K562 (cell line): ENCODE results near the gene SLC46A3. TPM values are rescaled to one million over a fixed set of nuclear protein-coding genes. Genes with fewer than 3 reads are reported as not detected.

ENCODE experiments used
- ATAC-seq: fragments of 200-7000 bp; cut with Tn5 transposase; 3 replicates; pipeline ENCODE4 v1.9.1; 2020; ENCODE audit warnings: moderate library complexity
- BruUV-seq: library from RNA; stranded (reverse); fragments of 400-500 nt; replicated peaks from 2 replicates; lab custom pipeline; 2021; lab: Mats Ljungman, UMichigan
- CTCF ChIA-PET: fragments of 300-600 bp; formaldehyde crosslinking; extraction: SDS; loops from one replicate; lab custom pipeline; 2021; ENCODE audit warnings: low intra/inter-chr PET ratio; lab: Yijun Ruan, JAX
- POLR2A ChIA-PET: fragments of 300-600, 350-650 bp; sonication (Branson Sonifier 250); formaldehyde crosslinking; extraction: SDS; loops from one replicate; lab custom pipeline; 2021; ENCODE audit warnings: antibody characterized with exemption, inconsistent platforms; lab: Yijun Ruan, JAX
- DNase-seq, 4 experiments: peaks; one replicate each; pipeline versions ENCODE4 v3.0.0 to v3.0.0-alpha.2; 2011 to 2018; ENCODE audit warnings: low spot score in 3 of 4, mixed read lengths in 3 of 4; ENCODE audit errors: extremely low read depth in 1 of 4
- FAIRE-seq: peaks from 2 replicates; lab custom pipeline; 2011; peaks lifted over from hg19 to GRCh38; lab: Jason Lieb, UNC
- H2AFZ ChIP-seq: 2 replicates; pipeline ENCODE4 v1.6.0; 2011; ENCODE audit warnings: low read depth, low read length, control low read depth, inconsistent platforms
- H3K27ac ChIP-seq: fragments of 200-600 bp; 3 replicates; pipeline ENCODE4 v1.8.0; 2011; ENCODE audit warnings: low read depth, mild to moderate bottlenecking, control low read depth, inconsistent platforms, low read length, moderate library complexity, mixed read lengths; ENCODE audit errors: extremely low read depth
- H3K27me3 ChIP-seq, 2 experiments: fragments of 300-600 bp in 1 of 2; 2 replicates in 1 of 2; 3 replicates in 1 of 2; pipeline versions ENCODE4 v1.6.0 to v1.8.0; 2011; ENCODE audit warnings: inconsistent platforms in 2 of 2, low read length in 2 of 2, mild to moderate bottlenecking in 1 of 2, mixed read lengths in 1 of 2, moderate library complexity in 1 of 2; ENCODE audit not compliant: control insufficient read depth in 2 of 2, insufficient read depth in 2 of 2
- H3K36me3 ChIP-seq: fragments of 300-600 bp; 3 replicates; pipeline ENCODE4 v1.8.0; 2011; ENCODE audit warnings: mild to moderate bottlenecking, low read length, inconsistent platforms; ENCODE audit not compliant: control insufficient read depth, insufficient read depth
- H3K4me1 ChIP-seq, 2 experiments: fragments of 200-600 bp in 1 of 2; replicated peaks in 1 of 2; 2 replicates in 1 of 2; 3 replicates in 1 of 2; pipeline versions ENCODE4 v1.5.1 to v1.8.0; 2011; ENCODE audit warnings: inconsistent platforms in 2 of 2, low read length in 2 of 2, mild to moderate bottlenecking in 1 of 2, mixed read lengths in 1 of 2, moderate library complexity in 1 of 2; ENCODE audit not compliant: control insufficient read depth in 2 of 2, insufficient read depth in 2 of 2
- H3K4me2 ChIP-seq: 2 replicates; pipeline ENCODE4 v1.6.1; 2011; ENCODE audit warnings: low read length, control low read depth, inconsistent platforms, mixed read lengths; ENCODE audit not compliant: insufficient read depth
- H3K4me3 ChIP-seq: fragments of 200-600 bp; sonication (generic), shearing (Covaris generic); 2 replicates; pipeline ENCODE4 v1.5.1; 2016; ENCODE audit warnings: control low read depth, inconsistent platforms
- H3K79me2 ChIP-seq: fragments of 200-600 bp; 3 replicates; pipeline ENCODE4 v1.8.0; 2011; ENCODE audit warnings: low read length, inconsistent platforms; ENCODE audit not compliant: control insufficient read depth, insufficient read depth
- H3K9ac ChIP-seq, 2 experiments: 2 replicates each; pipeline versions ENCODE4 v1.6.0 to v1.6.1; 2011; ENCODE audit warnings: low read depth in 2 of 2, low read length in 2 of 2, control low read depth in 1 of 2, inconsistent platforms in 1 of 2, mild to moderate bottlenecking in 1 of 2, mixed read lengths in 1 of 2; ENCODE audit not compliant: insufficient read depth in 1 of 2
- H3K9me1 ChIP-seq: one replicate; pipeline ENCODE4 v1.6.0; 2011; ENCODE audit warnings: inconsistent platforms, mild to moderate bottlenecking, low read length, moderate library complexity; ENCODE audit not compliant: control insufficient read depth, insufficient read depth
- H3K9me3 ChIP-seq: replicated peaks from 2 replicates; pipeline ENCODE4 v1.5.1; 2011; ENCODE audit warnings: low read depth, low read length, inconsistent platforms; ENCODE audit not compliant: control insufficient read depth, insufficient read depth
- H4K20me1 ChIP-seq: replicated peaks from 2 replicates; pipeline ENCODE4 v1.6.1; 2011; ENCODE audit warnings: low read length, inconsistent platforms, mixed read lengths; ENCODE audit not compliant: control insufficient read depth, insufficient read depth
- CTCF ChIP-seq, 3 experiments: IDR thresholded peaks in 2 of 3; conservative IDR thresholded peaks in 1 of 3; 2 replicates each; pipeline ENCODE4 v1.5.1; 2011 to 2012; ENCODE audit warnings: low read length in 3 of 3, mild to moderate bottlenecking in 3 of 3, control low read depth in 2 of 3, improper control_type of control experiment in 1 of 3, inconsistent platforms in 1 of 3, low read depth in 1 of 3, mixed read lengths in 1 of 3, moderate library complexity in 1 of 3; ENCODE audit not compliant: insufficient read depth in 2 of 3
- CTCFL ChIP-seq: IDR thresholded peaks from 2 replicates; pipeline ENCODE4 v1.6.1; 2011; ENCODE audit warnings: borderline replicate concordance, low read depth, mild to moderate bottlenecking, moderate library complexity, low read length; ENCODE audit not compliant: insufficient read depth, poor library complexity, severe bottlenecking
- DPF2 ChIP-seq: fragments of 450-650 bp; IDR thresholded peaks from 2 replicates; pipeline ENCODE4 v1.6.1; 2016
- EP400 ChIP-seq: fragments of 450-650 bp; IDR thresholded peaks from 2 replicates; pipeline ENCODE4 v1.6.1; 2017; ENCODE audit warnings: antibody characterized with exemption, mild to moderate bottlenecking, moderate library complexity
- ESRRA ChIP-seq: fragments of 450-650 bp; IDR thresholded peaks from 2 replicates; pipeline ENCODE4 v1.6.1; 2014; ENCODE audit warnings: low read depth, mild to moderate bottlenecking, moderate library complexity, borderline replicate concordance
- KLF10 ChIP-seq: fragments of 250-450 bp; sonication (Bioruptor Pico); IDR thresholded peaks from 2 replicates; pipeline ENCODE4 v1.6.1; 2021; ENCODE audit warnings: matching md5 sums
- ZNF12 ChIP-seq: sonication (generic); formaldehyde crosslinking; IDR thresholded peaks from 2 replicates; pipeline ENCODE4 v1.4.0; 2020; ENCODE audit warnings: mild to moderate bottlenecking, missing genetic modification reagents
- WGBS: fragments of 100-300 bp; shearing (Covaris generic); methylation state at CpG from one replicate; pipeline ENCODE4 v1.1.6; 2016; ENCODE audit warnings: low coverage, mixed read lengths; ENCODE audit not compliant: insufficient coverage; ENCODE audit errors: missing lambda C conversion rate; 5-methylcytosine and 5-hydroxymethylcytosine counted together
- in situ Hi-C: fragments of 300-500 bp; cut with MboI; formaldehyde crosslinking; loops from 4 replicates; pipeline ENCODE4 v1.15.0; 2018; ENCODE audit warnings: inconsistent platforms, mixed read lengths
- intact Hi-C: fragments of 100-400 bp; cut with micrococcal nuclease; formaldehyde crosslinking; loops from 2 replicates; pipeline ENCODE4 v1.14.2; 2022
- polyA plus RNA-seq, 8 experiments: library from polyadenylated mRNA; depleted of rRNA in 4 of 8; stranded (reverse) in 5 of 8; unstranded in 3 of 8; fragments of >200 nt; fragmentation: Nextera tagmentation in 2 of 8; fragmentation: Illumina TruSeq in 1 of 8; extraction: Ambion mirVana in 2 of 8; extraction: Trizol in 1 of 8; gene quantifications; 2 replicates each; pipeline versions ENCODE4 v1.2.1 to v1.2.3, GENCODE V29; 2011 to 2014; ENCODE audit warnings: inconsistent platforms in 1 of 8, missing spikeins in 1 of 8
- total RNA-seq, 7 experiments: library from RNA; depleted of rRNA in 6 of 7; stranded (reverse); fragments of >200 nt in 6 of 7; fragmentation: Illumina TruSeq in 2 of 7; extraction: Trizol in 2 of 7; gene quantifications; 2 replicates each; pipeline versions ENCODE4 v1.2.1 to v1.2.3, GENCODE V29; 2011 to 2021; ENCODE audit warnings: low replicate concordance in 1 of 7
- TF ChIP-seq, protein P1 (sequence below): sonication (generic); formaldehyde crosslinking; IDR thresholded peaks from 2 replicates; pipeline ENCODE4 v1.8.0; 2023; ENCODE audit warnings: mild to moderate bottlenecking, missing genetic modification reagents

Gene SLC46A3
- total and polyA plus RNA-seq, 9 of the 15 experiments (the other 6 are each of a cell fraction or from before 2014, with no cell fraction given): 0.14 to 1.2 (median 0.51) TPM

DNA sequence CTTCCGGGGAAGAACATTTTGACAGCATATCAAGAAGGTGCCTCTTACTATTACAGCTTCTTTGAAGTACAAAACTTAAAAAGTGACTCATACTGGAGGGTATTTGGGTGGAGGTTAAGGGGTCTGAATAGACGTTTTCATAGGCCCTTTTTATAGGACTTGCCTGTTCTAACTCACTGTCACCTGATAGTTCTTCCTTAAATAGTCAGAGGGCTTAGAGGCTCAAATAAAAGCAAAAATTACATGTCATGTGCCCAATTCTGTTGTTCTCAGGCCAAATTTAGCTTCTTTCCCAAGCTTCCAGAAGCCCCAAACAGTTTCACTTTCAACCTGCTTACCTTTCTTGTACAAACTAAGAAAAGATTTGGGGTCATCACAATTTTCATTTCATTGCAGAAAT is 16.1 kb upstream of the SLC46A3 start:
- ATAC-seq (no peak), DNase-seq (no peak)
- in situ Hi-C loops (no loop called here), intact Hi-C loops (no loop called here)
- Histone ChIP-seq H4K20me1 (no peaks in the 10 kb centered on the region), H3K27me3 (peaks cover 0 to 4% of the 10 kb centered on the region in 2 experiments; a peak in 3 of 5 replicates), H3K79me2 (no peaks in the 10 kb centered on the region), H3K9me3 (no peaks in the 10 kb centered on the region), H3K4me3 (no peak overlapping the region), H3K27ac (no peak overlapping the region), H3K9ac (no peak overlapping the region), H3K36me3 (no peaks in the 10 kb centered on the region), H2AFZ (no peak overlapping the region), H3K9me1 (no peaks in the 10 kb centered on the region)
- 31% methylated on average over 2 of the region's 2 CpGs for whole genome bisulfite sequencing
- CTCF ChIA-PET: no interaction called here
- POLR2A ChIA-PET: interaction anchor here (0.6 kb wide), 1 partner anchor 402 kb away, joined by 3 read pairs; no protein-coding TSS in a partner anchor
- TF ChIP-seq, protein P1, sequence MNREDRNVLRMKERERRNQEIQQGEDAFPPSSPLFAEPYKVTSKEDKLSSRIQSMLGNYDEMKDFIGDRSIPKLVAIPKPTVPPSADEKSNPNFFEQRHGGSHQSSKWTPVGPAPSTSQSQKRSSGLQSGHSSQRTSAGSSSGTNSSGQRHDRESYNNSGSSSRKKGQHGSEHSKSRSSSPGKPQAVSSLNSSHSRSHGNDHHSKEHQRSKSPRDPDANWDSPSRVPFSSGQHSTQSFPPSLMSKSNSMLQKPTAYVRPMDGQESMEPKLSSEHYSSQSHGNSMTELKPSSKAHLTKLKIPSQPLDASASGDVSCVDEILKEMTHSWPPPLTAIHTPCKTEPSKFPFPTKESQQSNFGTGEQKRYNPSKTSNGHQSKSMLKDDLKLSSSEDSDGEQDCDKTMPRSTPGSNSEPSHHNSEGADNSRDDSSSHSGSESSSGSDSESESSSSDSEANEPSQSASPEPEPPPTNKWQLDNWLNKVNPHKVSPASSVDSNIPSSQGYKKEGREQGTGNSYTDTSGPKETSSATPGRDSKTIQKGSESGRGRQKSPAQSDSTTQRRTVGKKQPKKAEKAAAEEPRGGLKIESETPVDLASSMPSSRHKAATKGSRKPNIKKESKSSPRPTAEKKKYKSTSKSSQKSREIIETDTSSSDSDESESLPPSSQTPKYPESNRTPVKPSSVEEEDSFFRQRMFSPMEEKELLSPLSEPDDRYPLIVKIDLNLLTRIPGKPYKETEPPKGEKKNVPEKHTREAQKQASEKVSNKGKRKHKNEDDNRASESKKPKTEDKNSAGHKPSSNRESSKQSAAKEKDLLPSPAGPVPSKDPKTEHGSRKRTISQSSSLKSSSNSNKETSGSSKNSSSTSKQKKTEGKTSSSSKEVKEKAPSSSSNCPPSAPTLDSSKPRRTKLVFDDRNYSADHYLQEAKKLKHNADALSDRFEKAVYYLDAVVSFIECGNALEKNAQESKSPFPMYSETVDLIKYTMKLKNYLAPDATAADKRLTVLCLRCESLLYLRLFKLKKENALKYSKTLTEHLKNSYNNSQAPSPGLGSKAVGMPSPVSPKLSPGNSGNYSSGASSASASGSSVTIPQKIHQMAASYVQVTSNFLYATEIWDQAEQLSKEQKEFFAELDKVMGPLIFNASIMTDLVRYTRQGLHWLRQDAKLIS (CRISPR knock-in tag): no peak
- TF ChIP-seq KLF10 (CRISPR knock-in tag) (no peak), ZNF12 (CRISPR knock-in tag) (no peak), CTCFL (no peak), ESRRA (no peak), CTCF (IDR thresholded peaks at IDR 0.05 in 2 of 3, conservative IDR thresholded peaks at IDR 0.05 in 1 of 3; ENCODE audit: insufficient read depth in 2 of 3, low read depth in 1 of 3, low read length in 3 of 3) (no peak), EP400 (no peak), DPF2 (no peak)
- TF ChIP-seq, all 486 proteins: peak for 0
- no peak overlapping the region for H3K4me2 ChIP-seq
- FAIRE-seq: no peak
- no peaks in the 10 kb centered on the region for H3K4me1 ChIP-seq
- BruUV-seq: no TSS peak
